Common myeloid progenitor, CD34-positive (primary cell): ENCODE results near the gene HMBS.
"Not testable (repeated sequence)": the region's sequence is repeated elsewhere in the genome, so short reads cannot be mapped to it uniquely, and the experiment has no call there.

Experiments
- CTCF ChIA-PET: fragments of 350-600 bp; sonication (Branson Sonifier 250); formaldehyde crosslinking; loops from one replicate; lab custom pipeline; 2021; ENCODE audit warnings: antibody characterized with exemption; lab: Charles Lee
- POLR2A ChIA-PET: fragments of 350-600 bp; sonication (Branson Sonifier 250); formaldehyde crosslinking; loops from one replicate; lab custom pipeline; 2021; ENCODE audit warnings: antibody characterized with exemption; lab: Charles Lee
- DNase-seq, 3 donors: peaks; one replicate each; pipeline versions ENCODE4 v3.0.0 to v3.0.0-alpha.2; 2013
- H3K27ac ChIP-seq, 2 experiments: 1 replicate in 1 of 2; 2 replicates in 1 of 2; pipeline ENCODE4 v1.7.0; 2013; ENCODE audit warnings: inconsistent platforms in 2 of 2, low read length in 2 of 2, mild to moderate bottlenecking in 2 of 2, low read depth in 1 of 2, moderate library complexity in 1 of 2; ENCODE audit not compliant: severe bottlenecking in 2 of 2, insufficient read depth in 1 of 2, poor library complexity in 1 of 2
- H3K27me3 ChIP-seq, 5 experiments: replicated peaks in 2 of 5; 1 replicate in 3 of 5; 2 replicates in 2 of 5; pipeline versions ENCODE4 v1.6.1 to v1.7.0; 2013; ENCODE audit warnings: low read length in 4 of 5, mild to moderate bottlenecking in 2 of 5, moderate library complexity in 2 of 5, inconsistent platforms in 1 of 5; ENCODE audit not compliant: insufficient read depth in 5 of 5, control insufficient read depth in 4 of 5
- H3K36me3 ChIP-seq, 4 experiments: 1 replicate in 2 of 4; 2 replicates in 2 of 4; pipeline versions ENCODE4 v1.6.1 to v1.7.0; 2013; ENCODE audit warnings: low read length in 3 of 4, control low read depth in 1 of 4, mild to moderate bottlenecking in 1 of 4; ENCODE audit not compliant: control insufficient read depth in 4 of 4, insufficient read depth in 4 of 4
- H3K4me1 ChIP-seq, 4 experiments: 1 replicate in 3 of 4; 2 replicates in 1 of 4; pipeline versions ENCODE4 v1.6.1 to v1.7.1; 2013; ENCODE audit warnings: low read length in 3 of 4, mild to moderate bottlenecking in 3 of 4, control low read depth in 1 of 4, inconsistent platforms in 1 of 4, moderate library complexity in 1 of 4; ENCODE audit not compliant: control insufficient read depth in 4 of 4, insufficient read depth in 4 of 4; ENCODE audit errors: control extremely low read depth in 1 of 4
- H3K4me3 ChIP-seq, 7 experiments: 1 replicate in 4 of 7; 2 replicates in 3 of 7; pipeline versions ENCODE4 v1.5.1 to v1.7.0; 2013; ENCODE audit warnings: mild to moderate bottlenecking in 7 of 7, low read length in 6 of 7, moderate library complexity in 6 of 7, inconsistent platforms in 2 of 7, low read depth in 2 of 7, control low read depth in 1 of 7; ENCODE audit not compliant: insufficient read depth in 4 of 7, control insufficient read depth in 1 of 7; ENCODE audit errors: extremely low read depth in 1 of 7
- H3K9me3 ChIP-seq, 5 experiments: 1 replicate in 4 of 5; 2 replicates in 1 of 5; pipeline versions ENCODE4 v1.6.1 to v1.7.1; 2013; ENCODE audit warnings: low read length in 4 of 5, mild to moderate bottlenecking in 2 of 5, inconsistent platforms in 1 of 5, low read depth in 1 of 5, moderate library complexity in 1 of 5; ENCODE audit not compliant: control insufficient read depth in 4 of 5, insufficient read depth in 2 of 5; ENCODE audit errors: control extremely low read depth in 1 of 5
- WGBS: methylation state at CpG from one replicate; pipeline ENCODE4 v1.1.5; 2013; ENCODE audit not compliant: insufficient coverage; 5-methylcytosine and 5-hydroxymethylcytosine counted together

Gene HMBS

DNA sequence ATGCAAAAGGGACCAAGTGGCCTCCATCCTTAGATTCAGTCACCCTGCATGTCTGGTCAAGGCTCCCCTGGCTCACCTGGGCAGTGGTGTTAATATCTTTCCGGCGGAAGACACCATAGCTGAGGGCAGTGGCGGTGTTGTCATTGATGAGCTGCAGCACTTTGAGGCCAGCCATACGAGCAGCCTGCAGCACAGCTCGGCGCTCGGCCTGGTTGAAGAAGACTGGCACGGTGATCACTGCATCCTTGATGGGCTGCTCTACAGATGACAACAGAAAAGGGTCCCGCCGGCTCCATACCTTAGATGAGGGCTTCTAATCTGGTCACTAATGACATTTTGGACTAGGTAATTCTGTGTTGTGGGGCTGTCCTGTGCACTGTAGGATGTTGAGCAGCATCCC lies 30.3 kb upstream of the HMBS start:
- H3K36me3 ChIP-seq = peaks cover 10 to 59% (median 48%) of the 10 kb centered on the region in 4 experiments
- DNase-seq = no peak
- CTCF ChIA-PET = interaction anchor here (0.7 to 5.1 kb wide), 6 partner anchors 10 to 45 kb away, joined by 3 to 36 read pairs (median 4); partner anchors contain the start of gene VPS11
- WGBS = 97% methylated on average over 10 of the region's 10 CpGs
- H3K27ac ChIP-seq = no peak overlapping the region
- H3K4me3 ChIP-seq = no peak overlapping the region
- no peaks in the 10 kb centered on the region for H3K27me3 ChIP-seq
- peaks cover 4 to 22% (median 19%) of the 10 kb centered on the region in 4 experiments for H3K4me1 ChIP-seq
- no peaks in the 10 kb centered on the region for H3K9me3 ChIP-seq
- POLR2A ChIA-PET = interaction anchor here (0.7 to 2.2 kb wide), 4 partner anchors 9 to 34 kb away, joined by 3 to 15 read pairs (median 4); no protein-coding TSS in a partner anchor

DNA sequence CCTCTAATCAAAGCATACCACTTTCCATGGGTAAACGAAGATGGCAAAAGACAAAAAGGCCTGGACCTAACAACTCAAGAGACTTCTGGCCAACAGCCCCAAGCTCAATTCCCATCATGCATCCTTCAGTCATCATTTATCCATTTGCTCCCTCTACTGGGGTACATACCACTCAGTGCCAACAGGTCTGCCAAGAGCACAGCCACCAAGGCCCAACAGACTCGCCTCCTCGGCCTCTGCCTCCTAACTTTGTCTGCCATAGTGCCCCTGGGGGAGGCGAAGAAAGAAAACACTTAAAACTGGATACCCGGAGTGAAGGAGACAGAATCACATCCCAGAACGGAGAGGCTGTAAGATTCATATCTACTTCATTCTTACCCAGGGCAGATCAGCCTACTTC lies 28.8 kb upstream of the HMBS start:
- peak overlapping the region; percentile 89 to 95 for H3K27ac ChIP-seq
- CTCF ChIA-PET = interaction anchor here (0.6 to 5.1 kb wide), 20 partner anchors 8 to 144 kb away, joined by 3 to 36 read pairs (median 4); partner anchors contain the start of gene VPS11
- no peaks in the 10 kb centered on the region for H3K27me3 ChIP-seq
- H3K4me1 ChIP-seq = peaks cover 4 to 22% (median 19%) of the 10 kb centered on the region in 4 experiments
- peak; percentile 71 to 77 (median 72) for DNase-seq
- no peaks in the 10 kb centered on the region for H3K9me3 ChIP-seq
- peaks cover 10 to 48% (median 40%) of the 10 kb centered on the region in 4 experiments for H3K36me3 ChIP-seq
- WGBS = 78% methylated on average over 1 of the region's 6 CpGs
- peak overlapping the region; percentile 46 to 86 (median 79) for H3K4me3 ChIP-seq
- POLR2A ChIA-PET = interaction anchor here (1.0 to 4.9 kb wide), 8 partner anchors 10 to 39 kb away, joined by 3 to 36 read pairs (median 8); partner anchors contain the start of genes RPS25, TRAPPC4 and VPS11

DNA sequence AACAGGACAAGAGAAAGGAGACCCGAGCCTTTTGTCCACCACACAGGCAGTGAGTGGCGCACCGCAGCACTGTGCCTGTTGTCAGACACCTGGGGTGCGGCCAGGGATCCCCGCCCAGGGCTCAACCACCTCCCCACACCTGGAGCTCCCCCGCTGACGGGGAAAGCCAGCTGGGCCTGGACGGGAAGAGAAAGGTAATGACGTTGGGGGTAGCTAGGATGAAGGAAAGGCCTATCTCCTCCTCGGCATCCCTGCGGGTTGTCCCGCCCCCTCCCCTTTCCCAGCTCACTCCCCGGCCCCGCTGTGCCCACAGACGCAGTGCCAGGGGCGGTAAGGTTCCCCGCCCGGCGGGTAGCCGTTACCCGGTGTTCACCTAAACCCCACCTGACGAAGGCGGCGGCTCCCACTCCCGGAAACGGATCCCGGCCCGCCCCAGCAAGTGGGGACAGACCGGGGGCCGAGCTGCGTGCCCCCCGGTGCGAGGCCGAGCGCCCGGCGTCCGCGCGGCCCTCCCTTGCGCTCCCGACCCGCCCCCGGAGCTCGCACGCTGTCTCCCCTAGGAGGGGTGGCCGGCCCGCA lies 28.2 kb upstream of the HMBS start:
- ChIA-PET CTCF (interaction anchor here (0.8 to 5.1 kb wide), 17 partner anchors 9 to 144 kb away, joined by 3 to 36 read pairs (median 4); partner anchors contain the start of genes SLC37A4 and VPS11), POLR2A (interaction anchor here (1.0 to 4.9 kb wide), 9 partner anchors 9 to 46 kb away, joined by 3 to 36 read pairs (median 9); partner anchors contain the start of genes DPAGT1, RPS25, TRAPPC4 and VPS11)
- Histone ChIP-seq H3K9me3 (no peaks in the 10 kb centered on the region), H3K36me3 (peaks cover 10 to 42% (median 35%) of the 10 kb centered on the region in 4 experiments), H3K4me1 (peaks cover 4 to 22% (median 19%) of the 10 kb centered on the region in 4 experiments), H3K27ac (peak overlapping the region; percentile 89 to 95), H3K4me3 (peak overlapping the region; percentile 46 to 86 (median 79)), H3K27me3 (no peaks in the 10 kb centered on the region)
- peak; percentile 9 to 54 (median 46) for DNase-seq
- 0% methylated on average over 30 of the region's 48 CpGs for WGBS

GRCh38 chr11:119057000-119057769 lies 27.5 kb upstream of the HMBS start, which contains the start of gene HYOU1:
TSS of gene HYOU1 (minus strand) at chr11:119057205. CDS start at chr11:119056160, 1,045 bp downstream.
- Histone ChIP-seq H3K4me3 (peak within 1 kb of the TSS; percentile 63 to 92 (median 79)), H3K36me3 (peaks cover 10 to 35% (median 29%) of the 10 kb centered on the region in 4 experiments), H3K9me3 (no peaks in the 10 kb centered on the region), H3K27ac (peak within 1 kb of the TSS; percentile 89 to 95), H3K4me1 (peaks cover 4 to 22% (median 19%) of the 10 kb centered on the region in 4 experiments), H3K27me3 (no peaks in the 10 kb centered on the region)
- ChIA-PET CTCF (interaction anchor here (0.8 to 5.1 kb wide), 11 partner anchors 9 to 139 kb away, joined by 3 to 36 read pairs (median 5); partner anchors contain the start of genes SLC37A4 and VPS11), POLR2A (interaction anchor here (1.0 to 4.9 kb wide), 7 partner anchors 10 to 45 kb away, joined by 3 to 36 read pairs (median 9); partner anchors contain the start of genes DPAGT1, RPS25, TRAPPC4 and VPS11)
- peak; percentile 96 to 98 (median 98) for DNase-seq
- WGBS = under 1% methylated on average over 70 of the region's 79 CpGs

DNA sequence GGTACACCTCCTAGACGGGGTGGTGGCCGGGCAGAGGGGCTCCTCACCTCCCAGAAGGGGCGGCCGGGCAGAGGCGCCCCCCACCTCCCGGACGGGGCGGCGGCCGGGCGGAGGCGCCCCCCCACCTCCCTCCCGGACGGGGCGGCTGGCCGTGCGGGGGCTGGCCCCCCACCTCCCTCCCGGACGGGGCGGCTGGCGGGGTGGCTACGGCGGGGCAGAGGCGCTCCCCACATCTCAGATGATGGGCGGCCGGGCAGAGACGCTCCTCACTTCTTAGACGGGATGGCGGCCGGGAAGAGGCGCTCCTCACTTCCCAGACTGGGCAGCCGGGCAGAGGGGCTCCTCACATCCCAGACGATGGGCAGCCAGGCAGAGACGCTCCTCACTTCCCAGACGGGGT lies 25.6 kb upstream of the HMBS start:
- H3K36me3 ChIP-seq = peaks cover 3 to 16% (median 12%) of the 10 kb centered on the region in 4 experiments
- WGBS = 100% methylated on average over 5 of the region's 35 CpGs

DNA sequence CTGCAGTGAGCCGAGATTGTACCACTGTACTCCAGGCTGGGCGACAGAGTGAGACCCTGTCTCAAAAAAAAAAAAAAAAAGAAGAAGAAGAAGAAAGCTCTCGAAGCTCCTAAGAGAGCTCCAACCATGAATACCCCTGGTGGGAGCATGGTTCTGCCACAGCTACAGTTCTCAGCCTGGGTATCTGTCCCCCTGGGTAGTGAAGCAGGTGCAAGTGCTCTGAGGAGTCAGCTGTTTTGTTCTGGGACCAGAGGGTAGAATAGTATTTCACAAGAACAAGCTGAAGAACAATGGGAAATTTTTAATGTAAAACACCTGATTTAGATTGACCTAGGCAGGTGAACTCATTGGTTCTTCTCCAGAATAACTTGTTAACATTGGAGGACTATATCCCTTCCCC lies 23.4 kb upstream of the HMBS start:
- Histone ChIP-seq H3K27me3 (no peaks in the 10 kb centered on the region), H3K36me3 (peaks cover 0 to 3% (median 0%) of the 10 kb centered on the region in 4 experiments), H3K4me3 (no peak overlapping the region), H3K27ac (no peak overlapping the region), H3K4me1 (peaks cover 2 to 21% (median 14%) of the 10 kb centered on the region in 4 experiments), H3K9me3 (no peaks in the 10 kb centered on the region)
- no peak for DNase-seq
- CTCF ChIA-PET = interaction anchor here (1.0 to 1.1 kb wide), 2 partner anchors 34 to 35 kb away, joined by 3 read pairs; a partner anchor contains a TSS
- 100% methylated on average over 2 of the region's 3 CpGs for WGBS
- POLR2A ChIA-PET = no interaction called here

More for the DNA sequence above, 25.6 kb upstream of the HMBS start:
- H3K27me3 ChIP-seq, H3K9me3 ChIP-seq, H3K4me3 ChIP-seq, H3K27ac ChIP-seq, DNase-seq: not testable (repeated sequence)
- ChIA-PET CTCF (interaction anchor here (1.3 kb wide), 1 partner anchor 38 kb away, joined by 3 read pairs; no protein-coding TSS in a partner anchor), POLR2A (interaction anchor here (4.9 kb wide), 1 partner anchor 8 kb away, joined by 36 read pairs; the partner anchor contains the start of gene VPS11)
- peaks cover 4 to 22% (median 19%) of the 10 kb centered on the region in 4 experiments for H3K4me1 ChIP-seq
